Measurements from ENCODE around the gene ANKRD10.

Gene ANKRD10

GRCh38 chr13:110914331-110915056, 375 bp downstream of the ANKRD10 start:
- DNase-seq (ENCODE audit: low spot score): peak; percentile 81

GRCh38 chr13:110914081-110914330, 863 bp downstream of the ANKRD10 start:
- no peak for DNase-seq (ENCODE audit: low spot score)

- DNase-seq (ENCODE audit: low spot score): no peak
Measured at GRCh38 chr13:110913322-110914080, 1.4 kb downstream of the ANKRD10 start.

- peak; percentile 34 for DNase-seq (ENCODE audit: low spot score)
Measured at GRCh38 chr13:110912651-110913051, 2.2 kb downstream of the ANKRD10 start.

GRCh38 chr13:110911880-110912279, 3.0 kb downstream of the ANKRD10 start:
- no peak for DNase-seq (ENCODE audit: low spot score)

- DNase-seq (ENCODE audit: low spot score): no peak
Measured at GRCh38 chr13:110910013-110910890, 4.6 kb downstream of the ANKRD10 start.

GRCh38 chr13:110907951-110908898, 6.6 kb downstream of the ANKRD10 start:
- no peak for DNase-seq (ENCODE audit: low spot score)

GRCh38 chr13:110907301-110907700, 7.6 kb downstream of the ANKRD10 start:
- no peak for DNase-seq (ENCODE audit: low spot score)

- DNase-seq (ENCODE audit: low spot score): no peak
Measured at GRCh38 chr13:110904748-110905147, 10.1 kb downstream of the ANKRD10 start.

- no peak for DNase-seq (ENCODE audit: low spot score)
Measured at GRCh38 chr13:110902370-110902769, 12.5 kb downstream of the ANKRD10 start.

- DNase-seq (ENCODE audit: low spot score): no peak
Measured at GRCh38 chr13:110897521-110897920, 17.3 kb downstream of the ANKRD10 start.

- DNase-seq (ENCODE audit: low spot score): no peak
Measured at GRCh38 chr13:110897014-110897413, 17.9 kb downstream of the ANKRD10 start.

- DNase-seq (ENCODE audit: low spot score): no peak
Measured at GRCh38 chr13:110894086-110894485, 20.8 kb downstream of the ANKRD10 start.

GRCh38 chr13:110893571-110893970, 21.3 kb downstream of the ANKRD10 start:
- no peak for DNase-seq (ENCODE audit: low spot score)

GRCh38 chr13:110890279-110891165, 24.3 kb downstream of the ANKRD10 start:
- no peak for DNase-seq (ENCODE audit: low spot score)

- DNase-seq (ENCODE audit: low spot score): no peak
Measured at GRCh38 chr13:110888390-110888789, 26.5 kb downstream of the ANKRD10 start.

GRCh38 chr13:110887597-110888333, 27.1 kb downstream of the ANKRD10 start:
- DNase-seq (ENCODE audit: low spot score): no peak

- DNase-seq (ENCODE audit: low spot score): no peak
Measured at GRCh38 chr13:110886870-110887596, 27.8 kb downstream of the ANKRD10 start.

All from AG08396 (cell line).